Neural progenitor cell (in vitro differentiated cells): ENCODE data around the gene SHROOM1. TPM values are rescaled to one million over a fixed set of nuclear protein-coding genes. Genes with fewer than 3 reads are reported as not detected.

ENCODE experiments used
- DNase-seq: peaks from one replicate; pipeline ENCODE4 v3.0.0-alpha.2; 2016; ENCODE audit warnings: low spot score
- H2AFZ ChIP-seq: fragments of 200-600 bp; sonication (generic); replicated peaks from 2 replicates; pipeline ENCODE4 v1.6.1; 2016; ENCODE audit warnings: antibody characterized with exemption
- H3F3A ChIP-seq: fragments of 200-600 bp; sonication (generic); 2 replicates; pipeline ENCODE4 v1.6.1; 2016; ENCODE audit warnings: antibody characterized with exemption, low read depth
- H3K27ac ChIP-seq: fragments of 200-600 bp; sonication (generic); 2 replicates; pipeline ENCODE4 v1.5.1; 2016; ENCODE audit warnings: mild to moderate bottlenecking
- H3K27me3 ChIP-seq: fragments of 200-600 bp; sonication (generic); 2 replicates; pipeline ENCODE4 v1.6.1; 2016; ENCODE audit warnings: mild to moderate bottlenecking, moderate library complexity
- H3K36me3 ChIP-seq: fragments of 200-600 bp; sonication (generic); 2 replicates; pipeline ENCODE4 v1.5.1; 2016
- H3K4me1 ChIP-seq: fragments of 200-600 bp; sonication (generic); 2 replicates; pipeline ENCODE4 v1.6.1; 2016; ENCODE audit warnings: mixed run types
- H3K4me2 ChIP-seq: fragments of 200-600 bp; sonication (generic); 2 replicates; pipeline ENCODE4 v1.6.1; 2016
- H3K4me3 ChIP-seq: fragments of 200-600 bp; sonication (generic); 2 replicates; pipeline ENCODE4 v1.5.1; 2016
- H3K79me2 ChIP-seq: fragments of 200-600 bp; sonication (generic); 2 replicates; pipeline ENCODE4 v1.6.1; 2016; ENCODE audit warnings: low read depth
- H3K9ac ChIP-seq: fragments of 200-600 bp; sonication (generic); 2 replicates; pipeline ENCODE4 v1.6.1; 2016
- H3K9me3 ChIP-seq: fragments of 200-600 bp; sonication (generic); 2 replicates; pipeline ENCODE4 v1.5.1; 2016; ENCODE audit warnings: low read depth
- H4K20me1 ChIP-seq: fragments of 200-600 bp; sonication (generic); 2 replicates; pipeline ENCODE4 v1.6.1; 2016; ENCODE audit warnings: low read depth
- H3K27ac Mint-ChIP-seq: 3 replicates; pipeline ENCODE4 v1.8.0; 2021; ENCODE audit warnings: mixed read lengths
- H3K27me3 Mint-ChIP-seq: 2 replicates; pipeline ENCODE4 v1.8.0; 2022; ENCODE audit warnings: low read depth, mild to moderate bottlenecking, inconsistent platforms, moderate library complexity, mixed read lengths; ENCODE audit not compliant: insufficient read depth
- H3K36me3 Mint-ChIP-seq: 3 replicates; pipeline ENCODE4 v1.8.0; 2021; ENCODE audit warnings: mixed read lengths
- H3K4me1 Mint-ChIP-seq: 3 replicates; pipeline ENCODE4 v1.8.0; 2021; ENCODE audit warnings: mixed read lengths
- H3K4me3 Mint-ChIP-seq: 3 replicates; pipeline ENCODE4 v1.8.0; 2021; ENCODE audit warnings: mild to moderate bottlenecking, moderate library complexity, mixed read lengths
- H3K9me3 Mint-ChIP-seq: 3 replicates; pipeline ENCODE4 v1.8.0; 2020; ENCODE audit warnings: mixed read lengths
- CTCF ChIP-seq: fragments of 200-600 bp; sonication (generic); IDR thresholded peaks from 2 replicates; pipeline ENCODE4 v1.5.1; 2017; ENCODE audit warnings: antibody characterized with exemption, mild to moderate bottlenecking
- EZH2 ChIP-seq: fragments of 200-600 bp; sonication (generic); IDR thresholded peaks from 2 replicates; pipeline ENCODE4 v1.6.1; 2017; ENCODE audit warnings: antibody characterized with exemption, mild to moderate bottlenecking, moderate library complexity
- EZH2phosphoT487 ChIP-seq: fragments of 200-600 bp; sonication (generic); IDR thresholded peaks from 2 replicates; pipeline ENCODE4 v1.6.1; 2017; ENCODE audit warnings: antibody characterized with exemption
- total RNA-seq: library from RNA; depleted of rRNA; stranded (reverse); fragments of >200 nt; gene quantifications from 2 replicates; pipeline ENCODE4 v1.2.3, GENCODE V29; 2015; ENCODE audit warnings: low replicate concordance

Gene SHROOM1
- total RNA-seq, 1 donor from 2014 or later: 0.36 TPM

GRCh38 chr5:132868754-132869153, 38.3 kb upstream of the SHROOM1 start:
- peaks cover 22% of the 10 kb centered on the region for H3K4me1 Mint-ChIP-seq
- no peak overlapping the region for H3K27ac Mint-ChIP-seq
- Histone ChIP-seq H3K4me2 (no peak overlapping the region), H3K27ac (no peak overlapping the region), H3F3A (peaks cover 36% of the 10 kb centered on the region), H4K20me1 (peaks cover 13% of the 10 kb centered on the region), H2AFZ (no peak overlapping the region), H3K4me3 (no peak overlapping the region), H3K36me3 (no peaks in the 10 kb centered on the region), H3K4me1 (peaks cover 11% of the 10 kb centered on the region), H3K9ac (no peak overlapping the region), H3K27me3 (no peaks in the 10 kb centered on the region), H3K79me2 (peaks cover 19% of the 10 kb centered on the region), H3K9me3 (no peaks in the 10 kb centered on the region)
- TF ChIP-seq EZH2 (no peak), CTCF (no peak), EZH2phosphoT487 (no peak)
- H3K27me3 Mint-ChIP-seq: peaks cover 3% of the 10 kb centered on the region
- peaks cover 12% of the 10 kb centered on the region for H3K36me3 Mint-ChIP-seq
- H3K4me3 Mint-ChIP-seq: peak overlapping the region; percentile 100
- DNase-seq: no peak
- no peaks in the 10 kb centered on the region for H3K9me3 Mint-ChIP-seq

GRCh38 chr5:132867046-132867451, 36.6 kb upstream of the SHROOM1 start:
- Mint-ChIP-seq H3K27ac (peak overlapping the region; percentile 83), H3K4me3 (peak overlapping the region; percentile 100), H3K4me1 (peaks cover 22% of the 10 kb centered on the region), H3K36me3 (peaks cover 10% of the 10 kb centered on the region), H3K27me3 (peaks cover 3% of the 10 kb centered on the region), H3K9me3 (no peaks in the 10 kb centered on the region)
- no peak for DNase-seq
- Histone ChIP-seq H3K79me2 (peaks cover 19% of the 10 kb centered on the region), H3K4me2 (peak overlapping the region; percentile 81), H3K4me1 (peaks cover 11% of the 10 kb centered on the region), H3F3A (peaks cover 28% of the 10 kb centered on the region), H4K20me1 (peaks cover 13% of the 10 kb centered on the region), H3K9me3 (no peaks in the 10 kb centered on the region), H3K4me3 (peak overlapping the region; percentile 75), H3K9ac (peak overlapping the region; percentile 80), H2AFZ (no peak overlapping the region), H3K27me3 (no peaks in the 10 kb centered on the region), H3K36me3 (no peaks in the 10 kb centered on the region), H3K27ac (peak overlapping the region; percentile 48)
- TF ChIP-seq EZH2phosphoT487: no peak
- TF ChIP-seq EZH2: no peak
- TF ChIP-seq CTCF: no peak

DNA sequence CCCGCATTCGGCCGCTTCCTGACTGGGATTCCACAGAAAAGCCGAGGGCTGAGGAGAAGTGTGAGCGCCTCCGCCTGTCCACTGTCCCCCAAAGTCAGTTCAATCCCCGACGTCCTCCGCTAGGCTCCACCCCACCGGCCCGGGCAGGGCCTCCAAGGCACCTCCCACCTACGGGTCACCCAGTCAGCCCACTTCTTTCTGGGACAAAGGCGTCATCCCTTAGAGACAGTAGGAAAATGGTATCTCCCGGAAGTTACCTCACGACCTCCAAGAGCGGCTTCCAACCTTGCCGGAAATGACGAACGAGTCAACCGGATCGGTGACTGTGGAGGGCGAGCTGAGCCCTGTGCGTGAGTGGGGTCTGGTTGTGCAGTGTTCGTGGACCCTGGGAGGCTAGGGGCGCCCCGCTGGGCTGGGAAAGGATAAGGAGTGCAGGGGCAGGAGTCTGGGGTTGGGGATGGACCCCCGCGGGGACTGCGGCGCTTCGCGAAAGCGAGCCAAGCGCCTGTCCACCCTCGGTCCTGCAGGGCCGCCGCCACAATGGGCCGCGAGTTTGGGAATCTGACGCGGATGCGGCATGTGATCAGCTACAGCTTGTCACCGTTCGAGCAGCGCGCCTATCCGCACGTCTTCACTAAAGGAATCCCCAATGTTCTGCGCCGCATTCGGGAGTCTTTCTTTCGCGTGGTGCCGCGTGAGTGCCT, 36.0 kb upstream of the SHROOM1 start, which contains the start of the genes GDF9 and UQCRQ:
Gene GDF9, minus strand, starts transcription at position 128 of the 704 bp plus-strand sequence. CDS start 1,936 bp downstream, outside the sequence.
Gene UQCRQ, plus strand, starts transcription at position 301 of the 704 bp plus-strand sequence. Its CDS starts 240 bp downstream, at position 541.
- H3K36me3 Mint-ChIP-seq: peaks cover 10% of the 10 kb centered on the region
- no peaks in the 10 kb centered on the region for H3K27me3 ChIP-seq
- H3K27ac ChIP-seq: peak within 1 kb of the TSS; percentile 80
- H3K4me1 Mint-ChIP-seq: peaks cover 22% of the 10 kb centered on the region
- peak within 1 kb of the TSS; percentile 64 for H2AFZ ChIP-seq
- peak; percentile 99 for DNase-seq
- H3K27me3 Mint-ChIP-seq: peaks cover 3% of the 10 kb centered on the region
- peaks cover 19% of the 10 kb centered on the region for H3K79me2 ChIP-seq
- peaks cover 11% of the 10 kb centered on the region for H3K4me1 ChIP-seq
- H3K36me3 ChIP-seq: no peaks in the 10 kb centered on the region
- H3F3A ChIP-seq: peaks cover 27% of the 10 kb centered on the region
- peak within 1 kb of the TSS; percentile 99 for H3K27ac Mint-ChIP-seq
- H4K20me1 ChIP-seq: peaks cover 13% of the 10 kb centered on the region
- H3K4me2 ChIP-seq: peak within 1 kb of the TSS; percentile 81
- TF ChIP-seq EZH2: no peak
- TF ChIP-seq EZH2phosphoT487: no peak
- peak; percentile 47 for TF ChIP-seq CTCF
- H3K4me3 Mint-ChIP-seq: peak within 1 kb of the TSS; percentile 100
- H3K9me3 ChIP-seq: no peaks in the 10 kb centered on the region
- H3K9ac ChIP-seq: peak within 1 kb of the TSS; percentile 80
- no peaks in the 10 kb centered on the region for H3K9me3 Mint-ChIP-seq
- H3K4me3 ChIP-seq: peak within 1 kb of the TSS; percentile 75
